Measurements from ENCODE around the gene MCHR1. TPM values are rescaled to one million over a fixed set of nuclear protein-coding genes. Genes with fewer than 3 reads are reported as not detected.

MCHR1 gene
- total RNA-seq, 1 donor from 2014 or later: not detected

DNA sequence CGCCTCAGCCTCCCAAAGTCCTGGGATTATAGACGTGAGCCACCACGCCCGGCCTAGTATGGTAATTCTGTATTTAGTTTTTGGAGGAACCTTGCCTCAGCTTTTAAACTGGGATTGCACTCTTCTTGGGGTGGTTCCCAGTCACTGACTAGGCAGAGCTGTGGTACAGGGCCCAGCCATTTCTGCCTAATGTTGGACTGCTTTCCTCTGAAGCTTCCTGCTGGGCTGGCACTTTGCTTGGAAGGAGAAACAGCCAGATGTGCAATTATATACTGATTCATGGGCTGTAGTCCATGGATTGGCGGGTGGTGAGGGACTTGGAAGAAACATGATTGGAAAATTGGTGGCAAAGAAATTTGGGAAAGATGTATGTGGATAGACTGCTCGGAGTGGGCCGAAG lies 17.6 kb upstream of the MCHR1 start:
- H3K27ac ChIP-seq: no peak overlapping the region
- H3K27me3 ChIP-seq: no peaks in the 10 kb centered on the region
- no peaks in the 10 kb centered on the region for H3K9me3 ChIP-seq
- DNase-seq (ENCODE audit: low spot score in 2 of 2): no peak
- H3K4me1 ChIP-seq: peaks cover 7 to 18% of the 10 kb centered on the region in 2 donors
- H3K4me3 ChIP-seq: no peak overlapping the region
- H3K36me3 ChIP-seq: no peaks in the 10 kb centered on the region
- intact Hi-C loops (cut with DNase I): no loop called here
- TF ChIP-seq, protein P1, sequence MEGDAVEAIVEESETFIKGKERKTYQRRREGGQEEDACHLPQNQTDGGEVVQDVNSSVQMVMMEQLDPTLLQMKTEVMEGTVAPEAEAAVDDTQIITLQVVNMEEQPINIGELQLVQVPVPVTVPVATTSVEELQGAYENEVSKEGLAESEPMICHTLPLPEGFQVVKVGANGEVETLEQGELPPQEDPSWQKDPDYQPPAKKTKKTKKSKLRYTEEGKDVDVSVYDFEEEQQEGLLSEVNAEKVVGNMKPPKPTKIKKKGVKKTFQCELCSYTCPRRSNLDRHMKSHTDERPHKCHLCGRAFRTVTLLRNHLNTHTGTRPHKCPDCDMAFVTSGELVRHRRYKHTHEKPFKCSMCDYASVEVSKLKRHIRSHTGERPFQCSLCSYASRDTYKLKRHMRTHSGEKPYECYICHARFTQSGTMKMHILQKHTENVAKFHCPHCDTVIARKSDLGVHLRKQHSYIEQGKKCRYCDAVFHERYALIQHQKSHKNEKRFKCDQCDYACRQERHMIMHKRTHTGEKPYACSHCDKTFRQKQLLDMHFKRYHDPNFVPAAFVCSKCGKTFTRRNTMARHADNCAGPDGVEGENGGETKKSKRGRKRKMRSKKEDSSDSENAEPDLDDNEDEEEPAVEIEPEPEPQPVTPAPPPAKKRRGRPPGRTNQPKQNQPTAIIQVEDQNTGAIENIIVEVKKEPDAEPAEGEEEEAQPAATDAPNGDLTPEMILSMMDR (IDR thresholded peaks at IDR 0.05): no peak

DNA sequence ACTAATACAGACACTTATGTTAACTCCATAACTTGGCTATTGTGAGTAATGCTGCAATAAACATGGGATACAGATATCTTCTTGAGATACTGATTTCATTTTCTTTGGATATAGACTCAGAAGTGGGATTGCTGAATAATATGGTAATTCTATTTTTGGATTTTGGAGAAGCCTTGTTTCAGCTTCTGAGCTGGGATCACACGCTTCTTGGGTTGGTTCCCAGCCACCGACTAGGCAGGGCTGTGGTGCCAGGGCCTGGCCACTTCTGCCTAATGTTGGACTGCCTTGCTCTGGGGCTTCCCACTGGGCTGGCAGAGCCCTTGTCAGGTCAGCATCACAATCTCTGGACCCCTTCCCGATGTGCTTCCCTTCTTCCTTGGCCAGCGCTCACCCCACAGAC lies 14.0 kb upstream of the MCHR1 start:
- no peaks in the 10 kb centered on the region for H3K36me3 ChIP-seq
- H3K27me3 ChIP-seq: no peaks in the 10 kb centered on the region
- H3K4me3 ChIP-seq: no peak overlapping the region
- H3K27ac ChIP-seq: peak overlapping the region; percentile 86 to 92
- TF ChIP-seq, protein P1 (IDR thresholded peaks at IDR 0.05): no peak
- peak in 1 of 2 donors; percentile 86 for DNase-seq (ENCODE audit: low spot score in 2 of 2)
- H3K4me1 ChIP-seq: peaks cover 7 to 18% of the 10 kb centered on the region in 2 donors
- no peaks in the 10 kb centered on the region for H3K9me3 ChIP-seq
- intact Hi-C loops (cut with DNase I): loop anchor here (5.0 kb wide), 2 partner anchors 47 to 97 kb away; no protein-coding TSS in a partner anchor

DNA sequence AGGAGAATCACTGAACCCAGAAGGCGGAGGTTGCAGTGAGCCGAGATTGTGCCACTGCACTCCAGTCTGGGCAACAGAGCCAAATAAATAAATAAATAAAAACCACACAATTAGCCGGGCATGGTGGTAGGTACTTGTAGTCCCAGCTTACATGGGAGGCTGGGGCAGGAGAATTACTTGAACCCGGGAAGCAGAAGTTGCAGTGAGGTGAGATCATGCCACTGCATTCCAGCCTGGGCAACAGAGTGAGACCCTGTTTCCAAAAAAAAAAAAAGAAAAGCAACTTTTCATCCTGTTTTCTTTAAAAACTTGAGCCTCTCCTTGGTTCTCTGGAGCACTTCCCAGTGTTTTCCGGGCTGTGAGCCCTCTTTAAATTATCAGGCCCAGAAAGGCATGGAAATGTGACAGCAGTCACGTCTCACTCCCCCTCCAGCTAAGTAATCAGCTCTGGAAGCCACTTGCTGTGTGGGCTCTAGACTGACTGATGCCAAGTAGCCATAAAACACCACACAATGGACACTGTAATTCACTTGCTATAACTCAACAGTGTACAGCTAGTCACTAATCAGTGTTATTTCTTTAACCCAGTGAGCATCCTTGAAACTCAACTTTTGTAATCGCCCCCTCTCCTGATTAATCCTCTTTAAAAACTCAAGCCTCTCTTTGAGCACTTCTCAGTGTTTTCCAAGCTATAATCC lies 13.0 kb upstream of the MCHR1 start:
- peak overlapping the region; percentile 86 to 92 for H3K27ac ChIP-seq

DNA sequence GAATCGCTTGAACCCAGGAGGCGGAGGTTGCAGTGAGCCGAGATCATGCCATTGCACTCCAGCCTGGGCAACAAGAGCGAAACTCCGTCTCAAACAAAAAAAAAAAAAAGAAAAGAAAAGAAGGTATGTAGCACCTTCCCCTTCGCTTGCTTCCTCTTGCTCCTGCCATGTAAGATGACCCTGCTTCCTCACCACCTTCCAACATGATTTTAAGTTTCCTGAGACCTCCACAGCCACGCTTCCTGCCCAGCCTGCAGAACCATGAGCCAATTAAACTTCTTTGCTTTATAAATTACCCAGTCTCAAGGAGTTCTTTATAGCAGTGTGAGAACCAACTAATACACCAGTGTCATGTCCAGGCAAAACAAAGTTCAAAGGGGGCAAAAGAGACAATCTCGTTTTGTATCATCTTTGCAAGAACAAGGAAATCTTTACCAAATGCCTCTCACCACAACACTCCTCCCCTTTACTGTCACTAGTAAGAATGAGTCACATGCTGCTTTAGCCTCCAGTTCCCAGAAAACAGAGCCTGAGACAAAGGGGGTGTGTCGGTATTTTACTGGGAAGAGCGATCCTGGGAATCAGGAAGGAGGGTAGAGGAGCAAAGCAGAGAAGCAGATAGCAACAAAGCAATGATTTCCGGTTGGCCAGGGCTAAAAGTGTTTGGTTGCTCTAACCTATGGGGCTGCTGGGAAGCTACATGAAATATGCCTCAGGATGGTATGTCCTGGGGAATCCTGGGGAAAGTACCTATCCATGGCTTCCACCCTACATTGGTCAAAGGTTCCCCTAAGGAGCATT lies 10.5 kb upstream of the MCHR1 start:
- TF ChIP-seq, protein P1 (IDR thresholded peaks at IDR 0.05): no peak
- intact Hi-C loops (cut with DNase I): loop anchor here (5.0 kb wide), 2 partner anchors 43 to 93 kb away; no protein-coding TSS in a partner anchor
- H3K27ac ChIP-seq: no peak overlapping the region

More for the DNA sequence above, 13.0 kb upstream of the MCHR1 start:
- Histone ChIP-seq H3K9me3 (no peaks in the 10 kb centered on the region), H3K27me3 (no peaks in the 10 kb centered on the region), H3K36me3 (no peaks in the 10 kb centered on the region), H3K4me3 (no peak overlapping the region), H3K4me1 (peaks cover 7 to 18% of the 10 kb centered on the region in 2 donors)
- no peak for DNase-seq (ENCODE audit: low spot score in 2 of 2)
- intact Hi-C loops (cut with DNase I): loop anchor here (5.0 kb wide), 2 partner anchors 46 to 96 kb away; no protein-coding TSS in a partner anchor
- TF ChIP-seq, protein P1 (IDR thresholded peaks at IDR 0.05): no peak

DNA sequence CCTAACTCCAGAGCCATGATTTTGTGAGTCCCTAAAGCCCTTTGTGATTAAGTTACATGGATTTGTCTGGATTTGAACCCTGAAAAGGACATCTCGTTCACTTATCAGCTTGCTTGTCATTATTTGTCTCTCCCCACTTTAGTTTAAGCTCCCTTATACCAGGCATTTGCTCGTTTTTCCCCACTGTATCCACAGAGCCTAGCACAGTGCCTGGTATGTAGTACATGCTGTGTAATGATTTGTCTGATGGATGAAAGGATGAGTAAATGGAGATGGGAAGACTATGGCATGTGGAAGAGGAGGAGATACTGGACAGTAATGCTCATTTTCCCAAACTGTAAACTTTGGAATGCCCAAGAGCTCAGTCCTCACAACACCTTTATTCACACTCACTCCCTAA lies 9.2 kb upstream of the MCHR1 start:
- intact Hi-C loops (cut with DNase I): no loop called here

More for the DNA sequence above, 10.5 kb upstream of the MCHR1 start:
- Histone ChIP-seq H3K4me3 (no peak overlapping the region), H3K36me3 (no peaks in the 10 kb centered on the region), H3K4me1 (peaks cover 7 to 18% of the 10 kb centered on the region in 2 donors), H3K9me3 (no peaks in the 10 kb centered on the region), H3K27me3 (no peaks in the 10 kb centered on the region)
- no peak for DNase-seq (ENCODE audit: low spot score in 2 of 2)

More for the DNA sequence above, 9.2 kb upstream of the MCHR1 start:
- no peaks in the 10 kb centered on the region for H3K36me3 ChIP-seq
- TF ChIP-seq, protein P1 (IDR thresholded peaks at IDR 0.05): no peak
- DNase-seq (ENCODE audit: low spot score in 2 of 2): no peak
- H3K9me3 ChIP-seq: no peaks in the 10 kb centered on the region
- peak overlapping the region in 1 of 2 donors; percentile 18 for H3K27ac ChIP-seq
- peaks cover 1 to 14% of the 10 kb centered on the region in 2 donors for H3K4me1 ChIP-seq
- H3K27me3 ChIP-seq: no peaks in the 10 kb centered on the region
- H3K4me3 ChIP-seq: no peak overlapping the region

Measured in ascending aorta (tissue), 2 donors.